Neural progenitor cell (in vitro differentiated cells): ENCODE measurements around the gene NPC1L1. TPM values are rescaled to one million over a fixed set of nuclear protein-coding genes. Genes with fewer than 3 reads are reported as not detected.

Experiments used
- DNase-seq: peaks from one replicate; pipeline ENCODE4 v3.0.0-alpha.2; 2016; ENCODE audit warnings: low spot score
- H2AFZ ChIP-seq: fragments of 200-600 bp; sonication (generic); replicated peaks from 2 replicates; pipeline ENCODE4 v1.6.1; 2016; ENCODE audit warnings: antibody characterized with exemption
- H3F3A ChIP-seq: fragments of 200-600 bp; sonication (generic); 2 replicates; pipeline ENCODE4 v1.6.1; 2016; ENCODE audit warnings: antibody characterized with exemption, low read depth
- H3K27ac ChIP-seq: fragments of 200-600 bp; sonication (generic); 2 replicates; pipeline ENCODE4 v1.5.1; 2016; ENCODE audit warnings: mild to moderate bottlenecking
- H3K27me3 ChIP-seq: fragments of 200-600 bp; sonication (generic); 2 replicates; pipeline ENCODE4 v1.6.1; 2016; ENCODE audit warnings: mild to moderate bottlenecking, moderate library complexity
- H3K36me3 ChIP-seq: fragments of 200-600 bp; sonication (generic); 2 replicates; pipeline ENCODE4 v1.5.1; 2016
- H3K4me1 ChIP-seq: fragments of 200-600 bp; sonication (generic); 2 replicates; pipeline ENCODE4 v1.6.1; 2016; ENCODE audit warnings: mixed run types
- H3K4me2 ChIP-seq: fragments of 200-600 bp; sonication (generic); 2 replicates; pipeline ENCODE4 v1.6.1; 2016
- H3K4me3 ChIP-seq: fragments of 200-600 bp; sonication (generic); 2 replicates; pipeline ENCODE4 v1.5.1; 2016
- H3K79me2 ChIP-seq: fragments of 200-600 bp; sonication (generic); 2 replicates; pipeline ENCODE4 v1.6.1; 2016; ENCODE audit warnings: low read depth
- H3K9ac ChIP-seq: fragments of 200-600 bp; sonication (generic); 2 replicates; pipeline ENCODE4 v1.6.1; 2016
- H3K9me3 ChIP-seq: fragments of 200-600 bp; sonication (generic); 2 replicates; pipeline ENCODE4 v1.5.1; 2016; ENCODE audit warnings: low read depth
- H4K20me1 ChIP-seq: fragments of 200-600 bp; sonication (generic); 2 replicates; pipeline ENCODE4 v1.6.1; 2016; ENCODE audit warnings: low read depth
- H3K27ac Mint-ChIP-seq: 3 replicates; pipeline ENCODE4 v1.8.0; 2021; ENCODE audit warnings: mixed read lengths
- H3K27me3 Mint-ChIP-seq: 2 replicates; pipeline ENCODE4 v1.8.0; 2022; ENCODE audit warnings: low read depth, mild to moderate bottlenecking, inconsistent platforms, moderate library complexity, mixed read lengths; ENCODE audit not compliant: insufficient read depth
- H3K36me3 Mint-ChIP-seq: 3 replicates; pipeline ENCODE4 v1.8.0; 2021; ENCODE audit warnings: mixed read lengths
- H3K4me1 Mint-ChIP-seq: 3 replicates; pipeline ENCODE4 v1.8.0; 2021; ENCODE audit warnings: mixed read lengths
- H3K4me3 Mint-ChIP-seq: 3 replicates; pipeline ENCODE4 v1.8.0; 2021; ENCODE audit warnings: mild to moderate bottlenecking, moderate library complexity, mixed read lengths
- H3K9me3 Mint-ChIP-seq: 3 replicates; pipeline ENCODE4 v1.8.0; 2020; ENCODE audit warnings: mixed read lengths
- EZH2 ChIP-seq: fragments of 200-600 bp; sonication (generic); IDR thresholded peaks from 2 replicates; pipeline ENCODE4 v1.6.1; 2017; ENCODE audit warnings: antibody characterized with exemption, mild to moderate bottlenecking, moderate library complexity
- EZH2phosphoT487 ChIP-seq: fragments of 200-600 bp; sonication (generic); IDR thresholded peaks from 2 replicates; pipeline ENCODE4 v1.6.1; 2017; ENCODE audit warnings: antibody characterized with exemption
- total RNA-seq: library from RNA; depleted of rRNA; stranded (reverse); fragments of >200 nt; gene quantifications from 2 replicates; pipeline ENCODE4 v1.2.3, GENCODE V29; 2015; ENCODE audit warnings: low replicate concordance
- TF ChIP-seq, protein P1 (sequence below): fragments of 200-600 bp; sonication (generic); IDR thresholded peaks from 2 replicates; pipeline ENCODE4 v1.5.1; 2017; ENCODE audit warnings: antibody characterized with exemption, mild to moderate bottlenecking

The NPC1L1 gene
- total RNA-seq, 1 donor from 2014 or later = not detected

DNA sequence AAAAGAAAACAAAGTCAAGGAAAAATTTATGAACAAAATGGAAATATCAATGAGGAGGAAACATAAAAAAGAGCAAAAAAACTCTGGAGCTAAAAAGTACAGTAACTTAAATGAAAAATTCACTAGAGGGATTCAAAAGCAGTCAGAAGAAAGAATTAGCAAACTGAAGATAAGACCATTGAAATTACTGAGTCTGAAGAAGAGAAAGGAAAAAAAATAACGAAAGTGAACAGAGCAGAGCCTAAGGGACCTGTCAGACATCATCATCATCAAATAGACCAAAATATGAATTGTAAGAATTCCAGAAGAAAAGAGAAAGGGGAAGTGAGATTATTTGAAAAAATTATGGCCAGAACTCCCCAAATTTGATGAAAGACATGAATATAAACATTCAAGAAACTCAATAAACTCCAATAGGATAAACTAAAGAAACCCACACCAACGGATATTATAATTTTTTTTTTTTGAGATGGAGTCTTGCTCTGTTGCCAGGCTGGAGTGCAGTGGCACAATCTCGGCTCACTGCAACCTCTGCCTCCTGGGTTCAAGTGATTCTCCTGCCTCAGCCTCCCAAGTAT lies 16.2 kb downstream of the NPC1L1 start:
- Mint-ChIP-seq H3K27ac (no peak overlapping the region), H3K9me3 (peaks cover 18% of the 10 kb centered on the region), H3K36me3 (no peaks in the 10 kb centered on the region), H3K27me3 (peaks cover 2% of the 10 kb centered on the region), H3K4me3 (no peak overlapping the region), H3K4me1 (no peaks in the 10 kb centered on the region)
- Histone ChIP-seq H3K4me2 (no peak overlapping the region), H2AFZ (no peak overlapping the region), H3K79me2 (no peaks in the 10 kb centered on the region), H3K9me3 (no peaks in the 10 kb centered on the region), H3K4me1 (no peaks in the 10 kb centered on the region), H3F3A (no peaks in the 10 kb centered on the region), H3K27me3 (no peaks in the 10 kb centered on the region), H4K20me1 (no peaks in the 10 kb centered on the region), H3K4me3 (no peak overlapping the region), H3K9ac (no peak overlapping the region), H3K27ac (no peak overlapping the region), H3K36me3 (no peaks in the 10 kb centered on the region)
- no peak for DNase-seq
- TF ChIP-seq, protein P1, sequence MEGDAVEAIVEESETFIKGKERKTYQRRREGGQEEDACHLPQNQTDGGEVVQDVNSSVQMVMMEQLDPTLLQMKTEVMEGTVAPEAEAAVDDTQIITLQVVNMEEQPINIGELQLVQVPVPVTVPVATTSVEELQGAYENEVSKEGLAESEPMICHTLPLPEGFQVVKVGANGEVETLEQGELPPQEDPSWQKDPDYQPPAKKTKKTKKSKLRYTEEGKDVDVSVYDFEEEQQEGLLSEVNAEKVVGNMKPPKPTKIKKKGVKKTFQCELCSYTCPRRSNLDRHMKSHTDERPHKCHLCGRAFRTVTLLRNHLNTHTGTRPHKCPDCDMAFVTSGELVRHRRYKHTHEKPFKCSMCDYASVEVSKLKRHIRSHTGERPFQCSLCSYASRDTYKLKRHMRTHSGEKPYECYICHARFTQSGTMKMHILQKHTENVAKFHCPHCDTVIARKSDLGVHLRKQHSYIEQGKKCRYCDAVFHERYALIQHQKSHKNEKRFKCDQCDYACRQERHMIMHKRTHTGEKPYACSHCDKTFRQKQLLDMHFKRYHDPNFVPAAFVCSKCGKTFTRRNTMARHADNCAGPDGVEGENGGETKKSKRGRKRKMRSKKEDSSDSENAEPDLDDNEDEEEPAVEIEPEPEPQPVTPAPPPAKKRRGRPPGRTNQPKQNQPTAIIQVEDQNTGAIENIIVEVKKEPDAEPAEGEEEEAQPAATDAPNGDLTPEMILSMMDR = no peak
- no peak for TF ChIP-seq EZH2phosphoT487
- TF ChIP-seq EZH2 = no peak

- Histone ChIP-seq H2AFZ (no peak overlapping the region), H3K36me3 (no peaks in the 10 kb centered on the region), H3K27ac (no peak overlapping the region), H3K79me2 (no peaks in the 10 kb centered on the region), H3K4me2 (no peak overlapping the region), H4K20me1 (no peaks in the 10 kb centered on the region), H3F3A (no peaks in the 10 kb centered on the region), H3K9ac (no peak overlapping the region), H3K4me3 (no peak overlapping the region), H3K27me3 (no peaks in the 10 kb centered on the region), H3K4me1 (no peaks in the 10 kb centered on the region), H3K9me3 (no peaks in the 10 kb centered on the region)
- no peaks in the 10 kb centered on the region for H3K36me3 Mint-ChIP-seq
- peaks cover 16% of the 10 kb centered on the region for H3K9me3 Mint-ChIP-seq
- TF ChIP-seq EZH2 = no peak
- TF ChIP-seq, protein P1 = no peak
- no peak for TF ChIP-seq EZH2phosphoT487
- no peak overlapping the region for H3K4me3 Mint-ChIP-seq
- no peak for DNase-seq
- no peaks in the 10 kb centered on the region for H3K27me3 Mint-ChIP-seq
- H3K27ac Mint-ChIP-seq = no peak overlapping the region
- no peaks in the 10 kb centered on the region for H3K4me1 Mint-ChIP-seq
Observed at GRCh38 chr7:44522315-44522714, 18.8 kb downstream of the NPC1L1 start.

DNA sequence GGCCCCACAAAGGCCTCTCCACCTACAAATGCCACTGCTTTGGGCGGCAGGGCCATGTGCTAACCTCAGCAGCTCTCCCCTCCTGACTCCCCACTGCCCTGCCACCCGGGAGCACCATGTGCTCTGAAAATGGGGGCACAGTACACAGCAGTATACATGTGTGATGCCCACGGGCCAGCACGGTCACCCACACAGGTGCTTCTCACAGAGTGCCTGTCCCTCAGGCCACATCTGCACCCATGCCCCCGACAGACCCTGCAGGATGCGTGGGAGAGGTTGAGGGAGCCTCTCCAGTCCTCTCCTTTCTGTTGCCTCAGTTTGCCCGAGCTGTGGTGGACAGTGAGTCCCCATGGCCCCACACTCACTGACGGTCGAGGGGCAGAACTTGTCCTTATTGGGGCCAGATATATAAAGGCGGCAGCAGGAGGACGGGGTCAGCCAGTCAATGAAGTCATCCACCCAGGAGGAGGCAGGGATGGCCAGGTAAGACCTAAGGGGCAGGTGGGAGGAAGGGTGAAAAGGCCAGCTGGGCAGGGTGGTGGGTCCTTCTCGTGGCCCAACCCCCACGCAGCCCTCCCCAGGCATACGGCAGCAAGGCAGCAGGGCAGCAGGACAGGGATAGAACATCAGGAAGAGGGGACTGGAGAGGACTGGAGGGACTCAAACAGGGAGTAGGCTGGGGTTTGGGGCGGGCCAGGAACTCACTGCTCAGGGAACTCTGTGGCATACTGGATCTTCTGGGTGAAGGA lies 19.6 kb downstream of the NPC1L1 start:
- Mint-ChIP-seq H3K36me3 (no peaks in the 10 kb centered on the region), H3K27ac (no peak overlapping the region), H3K4me1 (no peaks in the 10 kb centered on the region), H3K9me3 (peaks cover 16% of the 10 kb centered on the region), H3K4me3 (no peak overlapping the region), H3K27me3 (no peaks in the 10 kb centered on the region)
- H3K27me3 ChIP-seq = no peaks in the 10 kb centered on the region
- no peak overlapping the region for H3K4me3 ChIP-seq
- no peak overlapping the region for H3K9ac ChIP-seq
- no peaks in the 10 kb centered on the region for H3K36me3 ChIP-seq
- TF ChIP-seq EZH2 = no peak
- TF ChIP-seq, protein P1 = no peak
- TF ChIP-seq EZH2phosphoT487 = no peak
- no peaks in the 10 kb centered on the region for H3K79me2 ChIP-seq
- no peaks in the 10 kb centered on the region for H3K9me3 ChIP-seq
- no peak overlapping the region for H3K27ac ChIP-seq
- no peaks in the 10 kb centered on the region for H4K20me1 ChIP-seq
- no peaks in the 10 kb centered on the region for H3K4me1 ChIP-seq
- DNase-seq = no peak
- H2AFZ ChIP-seq = no peak overlapping the region
- no peak overlapping the region for H3K4me2 ChIP-seq
- H3F3A ChIP-seq = no peaks in the 10 kb centered on the region
